ENCODE data around the gene YIF1A.

The YIF1A gene

GRCh38 chr11:66291706-66292542 is 3.0 kb upstream of the YIF1A start, which contains the start of gene TMEM151A:
Gene TMEM151A, plus strand, starts transcription at chr11:66291894. Its CDS starts 120 bp downstream, at chr11:66292014.
- DNase-seq (ENCODE audit: low spot score) = no peak
- POLR2A ChIA-PET (ENCODE audit: low non-redundant PET) = interaction anchor here (0.5 to 0.6 kb wide), 3 partner anchors 236 to 1209 kb away, joined by 3 to 6 read pairs (median 5); no protein-coding TSS in a partner anchor
- no peak within 1 kb of the TSS for H3K27ac ChIP-seq
- CTCF ChIA-PET = interaction anchor here (0.6 kb wide), 1 partner anchor 32 kb away, joined by 3 read pairs; no protein-coding TSS in a partner anchor
- TF ChIP-seq, protein P1, sequence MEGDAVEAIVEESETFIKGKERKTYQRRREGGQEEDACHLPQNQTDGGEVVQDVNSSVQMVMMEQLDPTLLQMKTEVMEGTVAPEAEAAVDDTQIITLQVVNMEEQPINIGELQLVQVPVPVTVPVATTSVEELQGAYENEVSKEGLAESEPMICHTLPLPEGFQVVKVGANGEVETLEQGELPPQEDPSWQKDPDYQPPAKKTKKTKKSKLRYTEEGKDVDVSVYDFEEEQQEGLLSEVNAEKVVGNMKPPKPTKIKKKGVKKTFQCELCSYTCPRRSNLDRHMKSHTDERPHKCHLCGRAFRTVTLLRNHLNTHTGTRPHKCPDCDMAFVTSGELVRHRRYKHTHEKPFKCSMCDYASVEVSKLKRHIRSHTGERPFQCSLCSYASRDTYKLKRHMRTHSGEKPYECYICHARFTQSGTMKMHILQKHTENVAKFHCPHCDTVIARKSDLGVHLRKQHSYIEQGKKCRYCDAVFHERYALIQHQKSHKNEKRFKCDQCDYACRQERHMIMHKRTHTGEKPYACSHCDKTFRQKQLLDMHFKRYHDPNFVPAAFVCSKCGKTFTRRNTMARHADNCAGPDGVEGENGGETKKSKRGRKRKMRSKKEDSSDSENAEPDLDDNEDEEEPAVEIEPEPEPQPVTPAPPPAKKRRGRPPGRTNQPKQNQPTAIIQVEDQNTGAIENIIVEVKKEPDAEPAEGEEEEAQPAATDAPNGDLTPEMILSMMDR (conservative IDR thresholded peaks at IDR 0.05; ENCODE audit: low read depth) = no peak

GRCh38 chr11:66291303-66291705 is 2.4 kb upstream of the YIF1A start:
- CTCF ChIA-PET = interaction anchor here (0.6 to 1.0 kb wide), 2 partner anchors 9 to 32 kb away, joined by 3 to 5 read pairs; no protein-coding TSS in a partner anchor
- TF ChIP-seq, protein P1 (conservative IDR thresholded peaks at IDR 0.05; ENCODE audit: low read depth) = no peak
- no peak overlapping the region for H3K27ac ChIP-seq
- no peak for DNase-seq (ENCODE audit: low spot score)
- POLR2A ChIA-PET (ENCODE audit: low non-redundant PET) = interaction anchor here (0.5 to 0.6 kb wide), 3 partner anchors 236 to 1210 kb away, joined by 3 to 6 read pairs (median 5); no protein-coding TSS in a partner anchor

- peak overlapping the region; percentile 90 for H3K27ac ChIP-seq
- POLR2A ChIA-PET (ENCODE audit: low non-redundant PET) = no interaction called here
- TF ChIP-seq, protein P1 (conservative IDR thresholded peaks at IDR 0.05; ENCODE audit: low read depth) = no peak
- CTCF ChIA-PET = interaction anchor here (1.0 kb wide), 1 partner anchor 99 kb away, joined by 5 read pairs; no protein-coding TSS in a partner anchor
- DNase-seq (ENCODE audit: low spot score) = no peak
Measured at GRCh38 chr11:66290330-66290621, 1.3 kb upstream of the YIF1A start.

DNA sequence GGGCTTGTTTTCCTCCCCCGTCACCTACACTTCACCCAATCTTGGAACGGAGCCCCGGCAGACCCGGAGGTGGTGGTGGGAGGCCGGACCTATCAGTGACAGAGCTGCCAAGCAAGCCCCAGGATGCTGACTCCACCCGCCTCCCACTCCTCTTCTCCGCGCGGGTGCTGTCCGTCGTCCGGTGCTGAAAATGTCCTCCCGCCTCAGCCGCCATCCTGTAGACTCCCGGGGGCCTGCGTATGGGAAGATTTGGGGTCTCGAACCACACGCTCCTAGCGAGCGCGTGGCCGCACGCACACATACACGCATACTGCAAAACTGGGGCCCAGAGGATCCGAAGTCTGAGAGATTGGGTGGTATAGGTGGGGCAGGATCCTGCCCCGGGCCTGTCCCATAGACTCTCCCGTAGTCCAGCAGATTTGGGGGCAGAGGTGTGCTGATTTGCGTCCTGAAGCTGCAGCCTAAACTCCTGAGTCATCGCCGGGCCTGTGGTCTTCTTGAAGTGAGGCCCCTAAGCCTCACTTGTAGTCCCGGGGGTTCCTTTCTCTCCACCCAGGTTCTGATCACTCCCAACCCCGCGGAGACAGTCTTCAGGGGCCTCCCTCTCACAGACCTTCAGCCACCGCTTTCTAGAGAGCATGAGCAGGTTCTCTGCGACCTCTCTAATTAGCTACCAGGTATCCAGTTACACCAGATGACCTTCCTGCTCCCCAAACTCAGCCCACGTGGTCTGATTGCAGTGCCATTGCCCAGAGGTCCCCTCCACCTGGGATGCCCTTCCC is 796 bp upstream of the YIF1A start:
- TF ChIP-seq, protein P1 (conservative IDR thresholded peaks at IDR 0.05; ENCODE audit: low read depth) = no peak
- ChIA-PET POLR2A (ENCODE audit: low non-redundant PET) (interaction anchor here (0.6 to 1.0 kb wide), 3 partner anchors 23 to 87 kb away, joined by 3 read pairs; no protein-coding TSS in a partner anchor), CTCF (interaction anchor here (1.0 kb wide), 1 partner anchor 99 kb away, joined by 5 read pairs; no protein-coding TSS in a partner anchor)
- no peak for DNase-seq (ENCODE audit: low spot score)
- peak overlapping the region; percentile 90 for H3K27ac ChIP-seq

GRCh38 chr11:66287889-66288670 is 863 bp downstream of the YIF1A start:
- TF ChIP-seq, protein P1 (conservative IDR thresholded peaks at IDR 0.05; ENCODE audit: low read depth) = no peak
- H3K27ac ChIP-seq = peak overlapping the region; percentile 90
- DNase-seq (ENCODE audit: low spot score) = no peak
- ChIA-PET POLR2A (ENCODE audit: low non-redundant PET) (interaction anchor here (0.7 kb wide), 1 partner anchor 18 kb away, joined by 3 read pairs; no protein-coding TSS in a partner anchor), CTCF (no interaction called here)

All from RWPE1 (cell line).